Measurements from ENCODE around the gene RNF187.

Gene RNF187

GRCh38 chr1:228452194-228453021 lies 34.8 kb upstream of the RNF187 start:
- peaks cover 20% of the 10 kb centered on the region for H3K36me3 Mint-ChIP-seq (ENCODE audit: low read depth)
- H3K27me3 Mint-ChIP-seq (ENCODE audit: low read depth, poor library complexity): peaks cover 7% of the 10 kb centered on the region
- H3K27ac Mint-ChIP-seq: peak overlapping the region; percentile 21
- no peak overlapping the region for H3K4me3 Mint-ChIP-seq
- H3K9me3 Mint-ChIP-seq: no peaks in the 10 kb centered on the region
- peak; percentile 18 for DNase-seq
- TF ChIP-seq CTCF (IDR thresholded peaks at IDR 0.05): no peak
- peaks cover 54% of the 10 kb centered on the region for H3K4me1 Mint-ChIP-seq

- TF ChIP-seq CTCF (IDR thresholded peaks at IDR 0.05): no peak
- H3K4me1 Mint-ChIP-seq: peaks cover 58% of the 10 kb centered on the region
- peaks cover 2% of the 10 kb centered on the region for H3K27me3 Mint-ChIP-seq (ENCODE audit: low read depth, poor library complexity)
- peak overlapping the region; percentile 8 for H3K4me3 Mint-ChIP-seq
- peak overlapping the region; percentile 92 for H3K27ac Mint-ChIP-seq
- DNase-seq: no peak
- H3K36me3 Mint-ChIP-seq (ENCODE audit: low read depth): peaks cover 20% of the 10 kb centered on the region
- H3K9me3 Mint-ChIP-seq: no peaks in the 10 kb centered on the region
Measured at GRCh38 chr1:228453022-228453560, 34.1 kb upstream of the RNF187 start.

- Mint-ChIP-seq H3K4me1 (peaks cover 63% of the 10 kb centered on the region), H3K36me3 (ENCODE audit: low read depth) (peaks cover 20% of the 10 kb centered on the region), H3K9me3 (no peaks in the 10 kb centered on the region), H3K27me3 (ENCODE audit: low read depth, poor library complexity) (peaks cover 2% of the 10 kb centered on the region), H3K27ac (no peak overlapping the region), H3K4me3 (no peak overlapping the region)
- no peak for DNase-seq
- no peak for TF ChIP-seq CTCF (IDR thresholded peaks at IDR 0.05)
Measured at GRCh38 chr1:228453614-228454013, 33.6 kb upstream of the RNF187 start.

- Mint-ChIP-seq H3K9me3 (no peaks in the 10 kb centered on the region), H3K4me1 (peaks cover 63% of the 10 kb centered on the region), H3K27me3 (ENCODE audit: low read depth, poor library complexity) (peaks cover 4% of the 10 kb centered on the region), H3K27ac (peak overlapping the region; percentile 90), H3K36me3 (ENCODE audit: low read depth) (peaks cover 20% of the 10 kb centered on the region), H3K4me3 (peak overlapping the region; percentile 50)
- no peak for TF ChIP-seq CTCF (IDR thresholded peaks at IDR 0.05)
- no peak for DNase-seq
Measured at GRCh38 chr1:228454238-228454637, 32.9 kb upstream of the RNF187 start.

- no peak for TF ChIP-seq CTCF (IDR thresholded peaks at IDR 0.05)
- Mint-ChIP-seq H3K4me3 (peak overlapping the region; percentile 91), H3K27ac (no peak overlapping the region), H3K36me3 (ENCODE audit: low read depth) (peaks cover 20% of the 10 kb centered on the region), H3K9me3 (no peaks in the 10 kb centered on the region), H3K27me3 (ENCODE audit: low read depth, poor library complexity) (peaks cover 13% of the 10 kb centered on the region), H3K4me1 (peaks cover 65% of the 10 kb centered on the region)
- DNase-seq: no peak
Measured at GRCh38 chr1:228455715-228456114, 31.5 kb upstream of the RNF187 start.

Data from nephron progenitor cell (in vitro differentiated cells).